Natural killer cell (primary cell): ENCODE results near the gene GAPT. TPM values are rescaled to one million over a fixed set of nuclear protein-coding genes. Genes with fewer than 3 reads are reported as not detected.

Experiments
- ATAC-seq, 3 donors: fragments of 150-1000 bp in 2 of 3; fragments of 200-7000 bp in 1 of 3; cut with Tn5 transposase; 1 replicate in 1 of 3; 2 replicates in 2 of 3; pipeline ENCODE4 v1.10.0; 2021; ENCODE audit warnings: mild to moderate bottlenecking in 2 of 3, moderate library complexity in 2 of 3
- DNase-seq, 2 donors: peaks; one replicate each; pipeline versions ENCODE4 v3.0.0 to v3.0.0-alpha.2; 2013 to 2021; ENCODE audit warnings: mixed read lengths in 1 of 2
- H3K27ac ChIP-seq: one replicate; pipeline ENCODE4 v1.5.1; 2013; ENCODE audit warnings: mild to moderate bottlenecking, low read length
- H3K27me3 ChIP-seq: one replicate; pipeline ENCODE4 v1.6.1; 2013; ENCODE audit warnings: low read length; ENCODE audit not compliant: control insufficient read depth, insufficient read depth
- H3K36me3 ChIP-seq: one replicate; pipeline ENCODE4 v1.6.1; 2013; ENCODE audit warnings: low read length; ENCODE audit not compliant: control insufficient read depth, insufficient read depth
- H3K4me1 ChIP-seq: one replicate; pipeline ENCODE4 v1.6.1; 2013; ENCODE audit warnings: low read length; ENCODE audit not compliant: control insufficient read depth, insufficient read depth
- H3K4me3 ChIP-seq: one replicate; pipeline ENCODE4 v1.5.1; 2013; ENCODE audit warnings: low read length
- H3K9me3 ChIP-seq: one replicate; pipeline ENCODE4 v1.6.1; 2013; ENCODE audit warnings: low read length; ENCODE audit not compliant: control insufficient read depth, insufficient read depth
- H3K27ac Mint-ChIP-seq, 2 donors: one replicate each; pipeline ENCODE4 v1.8.0; 2022; ENCODE audit warnings: mild to moderate bottlenecking in 2 of 2, mixed read lengths in 2 of 2, moderate library complexity in 1 of 2
- H3K27me3 Mint-ChIP-seq, 2 donors: one replicate each; pipeline ENCODE4 v1.8.0; 2022; ENCODE audit warnings: low read depth in 2 of 2, mixed read lengths in 2 of 2
- H3K36me3 Mint-ChIP-seq: one replicate; pipeline ENCODE4 v1.8.0; 2022; ENCODE audit warnings: mixed read lengths
- H3K4me1 Mint-ChIP-seq, 2 donors: one replicate each; pipeline ENCODE4 v1.8.0; 2022; ENCODE audit warnings: mixed read lengths in 2 of 2
- H3K4me3 Mint-ChIP-seq: one replicate; pipeline ENCODE4 v1.8.0; 2022; ENCODE audit warnings: mild to moderate bottlenecking, moderate library complexity, mixed read lengths
- H3K9me3 Mint-ChIP-seq, 2 donors: one replicate each; pipeline ENCODE4 v1.8.0; 2022; ENCODE audit warnings: mixed read lengths in 2 of 2
- CTCF ChIP-seq: fragments of 200-600 bp; IDR thresholded peaks from one replicate; pipeline ENCODE4 v1.8.0; 2022; ENCODE audit warnings: antibody characterized with exemption
- whole genome bisulfite sequencing: methylation state at CpG from one replicate; pipeline ENCODE4 v1.1.7; 2013; ENCODE audit warnings: missing lambda C conversion rate; ENCODE audit not compliant: insufficient coverage; 5-methylcytosine and 5-hydroxymethylcytosine counted together
- intact Hi-C: fragments of 100-400 bp; cut with micrococcal nuclease; formaldehyde crosslinking; loops from one replicate; pipeline ENCODE4 v1.14.2; 2022
- total RNA-seq, 4 donors: library from RNA; stranded (reverse); fragments of 120-200 nt in 1 of 4; gene quantifications; one replicate each; pipeline versions ENCODE4 v1.2.3 to v1.2.4, GENCODE V29; 2013 to 2022

GAPT gene
- total RNA-seq, 3 donors from 2014 or later (not counting 1 experiment from before 2014, with no cell fraction given) = 1.7 to 6.1 (median 1.8) TPM

- no peak overlapping the region for H3K4me3 Mint-ChIP-seq
- Histone ChIP-seq H3K36me3 (no peaks in the 10 kb centered on the region), H3K27ac (no peak overlapping the region), H3K4me3 (no peak overlapping the region), H3K4me1 (peaks cover 6% of the 10 kb centered on the region), H3K27me3 (no peaks in the 10 kb centered on the region), H3K9me3 (no peaks in the 10 kb centered on the region)
- no peak overlapping the region for H3K27ac Mint-ChIP-seq
- 100% methylated on average over 2 of the region's 2 CpGs for WGBS
- H3K27me3 Mint-ChIP-seq = no peaks in the 10 kb centered on the region
- peaks cover 0 to 4% of the 10 kb centered on the region in 2 donors for H3K9me3 Mint-ChIP-seq
- no peak for DNase-seq
- no peaks in the 10 kb centered on the region for H3K36me3 Mint-ChIP-seq
- intact Hi-C loops = no loop called here
- no peak for ATAC-seq
- TF ChIP-seq CTCF = no peak
- no peaks in the 10 kb centered on the region for H3K4me1 Mint-ChIP-seq
Measured at GRCh38 chr5:58501778-58502417, 10.7 kb downstream of the GAPT start.

- ATAC-seq = no peak
- intact Hi-C loops = no loop called here
- H3K27ac ChIP-seq = no peak overlapping the region
- no peak for TF ChIP-seq CTCF
- no peaks in the 10 kb centered on the region for H3K27me3 Mint-ChIP-seq
- peaks cover 6% of the 10 kb centered on the region for H3K4me1 ChIP-seq
- no peaks in the 10 kb centered on the region for H3K27me3 ChIP-seq
- WGBS = 81% methylated on average over 3 of the region's 3 CpGs
- no peak for DNase-seq
- no peak overlapping the region for H3K4me3 Mint-ChIP-seq
- H3K36me3 ChIP-seq = no peaks in the 10 kb centered on the region
- H3K4me1 Mint-ChIP-seq = no peaks in the 10 kb centered on the region
- H3K36me3 Mint-ChIP-seq = no peaks in the 10 kb centered on the region
- H3K9me3 Mint-ChIP-seq = peaks cover 0 to 4% of the 10 kb centered on the region in 2 donors
- no peak overlapping the region for H3K4me3 ChIP-seq
- no peaks in the 10 kb centered on the region for H3K9me3 ChIP-seq
- no peak overlapping the region for H3K27ac Mint-ChIP-seq
Measured at GRCh38 chr5:58503390-58504046, 12.3 kb downstream of the GAPT start.

GRCh38 chr5:58504766-58505165 lies 13.5 kb downstream of the GAPT start:
- Mint-ChIP-seq H3K9me3 (peaks cover 0 to 4% of the 10 kb centered on the region in 2 donors), H3K27ac (no peak overlapping the region), H3K4me3 (no peak overlapping the region), H3K27me3 (no peaks in the 10 kb centered on the region), H3K36me3 (no peaks in the 10 kb centered on the region), H3K4me1 (no peaks in the 10 kb centered on the region)
- peaks cover 6% of the 10 kb centered on the region for H3K4me1 ChIP-seq
- no peaks in the 10 kb centered on the region for H3K36me3 ChIP-seq
- no peaks in the 10 kb centered on the region for H3K9me3 ChIP-seq
- intact Hi-C loops = no loop called here
- H3K4me3 ChIP-seq = no peak overlapping the region
- no peak for DNase-seq
- H3K27me3 ChIP-seq = no peaks in the 10 kb centered on the region
- 77% methylated on average over 2 of the region's 3 CpGs for WGBS
- no peak for ATAC-seq
- H3K27ac ChIP-seq = no peak overlapping the region
- no peak for TF ChIP-seq CTCF
